Transverse colon (tissue), 4 donors: ENCODE measurements around the gene MCC.

ENCODE experiments used
- CTCF ChIP-seq, 5 experiments: fragments of 200-600 bp in 3 of 5; fragments of 450-650 bp in 2 of 5; sonication (generic) in 3 of 5; IDR thresholded peaks; 1 replicate in 2 of 5; 2 replicates in 3 of 5; pipeline ENCODE4 v1.5.1; 2016 to 2017; ENCODE audit warnings: antibody characterized with exemption in 5 of 5, inconsistent platforms in 3 of 5, mild to moderate bottlenecking in 2 of 5, moderate library complexity in 1 of 5
- EP300 ChIP-seq: sonication (generic); formaldehyde crosslinking; IDR thresholded peaks from one replicate; pipeline ENCODE4 v1.6.1; 2017; ENCODE audit warnings: antibody characterized with exemption, low read depth
- POLR2A ChIP-seq: fragments of 450-650 bp; IDR thresholded peaks from one replicate; pipeline ENCODE4 v1.6.1; 2016; ENCODE audit warnings: antibody characterized with exemption, mild to moderate bottlenecking, moderate library complexity
- POLR2AphosphoS5 ChIP-seq, 3 donors: sonication (generic); formaldehyde crosslinking; IDR thresholded peaks; one replicate each; pipeline ENCODE4 v1.6.1; 2016; ENCODE audit warnings: antibody characterized with exemption in 3 of 3

DNA sequence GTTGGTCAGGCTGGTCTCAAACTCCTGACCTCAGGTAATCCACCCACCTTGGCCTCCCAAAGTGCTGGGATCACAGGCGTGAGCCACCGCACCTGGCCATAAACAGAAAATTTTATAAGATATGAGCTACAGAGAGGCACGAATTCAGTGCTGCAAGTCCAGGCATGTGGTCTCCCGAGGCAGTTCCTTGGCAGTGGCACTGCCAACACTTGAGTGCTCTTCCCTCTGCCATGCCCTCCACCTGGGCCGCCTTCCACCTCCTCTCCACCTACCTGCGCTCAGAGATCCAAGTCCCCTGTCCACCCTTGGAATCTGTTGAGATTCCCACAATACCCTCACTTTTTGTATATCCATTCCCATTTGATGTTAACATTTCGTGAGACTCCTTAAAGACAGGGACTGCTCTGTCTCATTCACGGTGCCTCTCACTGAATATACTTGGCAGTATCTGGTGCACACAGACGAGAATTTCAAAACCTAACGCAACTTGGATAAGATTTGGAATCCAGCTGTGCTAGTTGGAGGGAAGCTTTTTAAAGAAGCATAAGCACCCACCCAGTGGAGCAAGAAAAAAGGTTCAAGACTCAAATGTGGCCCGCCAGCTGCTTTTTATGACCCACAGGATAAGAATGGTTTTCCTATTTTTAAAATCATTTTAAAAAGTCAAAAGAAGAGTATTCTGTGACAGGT is 443.3 kb downstream of the MCC start:
- no peak for TF ChIP-seq POLR2A
- TF ChIP-seq CTCF (IDR thresholded peaks at IDR 0.05), result no peak
- TF ChIP-seq EP300, result no peak
- no peak for TF ChIP-seq POLR2AphosphoS5 (IDR thresholded peaks at IDR 0.05)
